HCT116 (cell line): ENCODE results near the gene FNDC11.

Source experiments
- ATF3 ChIP-seq: IDR thresholded peaks from 2 replicates; pipeline ENCODE4 v1.6.1; 2012
- CBX3 ChIP-seq: IDR thresholded peaks from 2 replicates; pipeline ENCODE4 v1.6.1; 2012; ENCODE audit warnings: low read depth
- EGR1 ChIP-seq: IDR thresholded peaks from 2 replicates; pipeline ENCODE4 v1.6.1; 2012; ENCODE audit warnings: low read depth
- EZH2 ChIP-seq: fragments of 200-600 bp; sonication (generic); IDR thresholded peaks from 2 replicates; pipeline ENCODE4 v1.6.1; 2017; ENCODE audit warnings: antibody characterized with exemption, mixed run types
- JUND ChIP-seq: IDR thresholded peaks from 2 replicates; pipeline ENCODE4 v1.6.1; 2012
- MAX ChIP-seq: IDR thresholded peaks from 2 replicates; pipeline ENCODE4 v1.6.1; 2012
- POLR2A ChIP-seq: IDR thresholded peaks from 2 replicates; pipeline ENCODE4 v1.7.0; 2011; ENCODE audit warnings: borderline replicate concordance; ENCODE audit not compliant: insufficient read depth, insufficient read length; ENCODE audit errors: extremely low read depth
- POLR2AphosphoS5 ChIP-seq: IDR thresholded peaks from 2 replicates; pipeline ENCODE4 v1.6.1; 2011; ENCODE audit warnings: mild to moderate bottlenecking, low read depth, low read length, moderate library complexity
- RAD21 ChIP-seq: IDR thresholded peaks from 2 replicates; pipeline ENCODE4 v1.6.1; 2012; ENCODE audit warnings: low read depth, mild to moderate bottlenecking
- SRF ChIP-seq: IDR thresholded peaks from 2 replicates; pipeline ENCODE4 v1.6.1; 2012; ENCODE audit warnings: low read depth
- ZNF274 ChIP-seq: fragments of 200-500 bp; sonication (Bioruptor generic); IDR thresholded peaks from 2 replicates; pipeline ENCODE4 v1.6.1; 2014; ENCODE audit warnings: mild to moderate bottlenecking, low read depth, low read length, inconsistent platforms
- TF ChIP-seq, protein P1 (sequence below), 3 experiments: fragments of 200-600 bp in 1 of 3; sonication (generic) in 1 of 3; IDR thresholded peaks in 2 of 3; conservative IDR thresholded peaks in 1 of 3; 2 replicates each; pipeline ENCODE4 v1.5.1; 2012 to 2017; ENCODE audit warnings: low read depth in 2 of 3, low read length in 2 of 3, antibody characterized with exemption in 1 of 3, borderline replicate concordance in 1 of 3, control low read depth in 1 of 3, mild to moderate bottlenecking in 1 of 3, mixed read lengths in 1 of 3, mixed run types in 1 of 3, moderate library complexity in 1 of 3; ENCODE audit not compliant: insufficient read depth in 1 of 3
- TF ChIP-seq, protein P2 (sequence below): IDR thresholded peaks from 2 replicates; pipeline ENCODE4 v1.6.1; 2012; ENCODE audit warnings: low read depth

DNA sequence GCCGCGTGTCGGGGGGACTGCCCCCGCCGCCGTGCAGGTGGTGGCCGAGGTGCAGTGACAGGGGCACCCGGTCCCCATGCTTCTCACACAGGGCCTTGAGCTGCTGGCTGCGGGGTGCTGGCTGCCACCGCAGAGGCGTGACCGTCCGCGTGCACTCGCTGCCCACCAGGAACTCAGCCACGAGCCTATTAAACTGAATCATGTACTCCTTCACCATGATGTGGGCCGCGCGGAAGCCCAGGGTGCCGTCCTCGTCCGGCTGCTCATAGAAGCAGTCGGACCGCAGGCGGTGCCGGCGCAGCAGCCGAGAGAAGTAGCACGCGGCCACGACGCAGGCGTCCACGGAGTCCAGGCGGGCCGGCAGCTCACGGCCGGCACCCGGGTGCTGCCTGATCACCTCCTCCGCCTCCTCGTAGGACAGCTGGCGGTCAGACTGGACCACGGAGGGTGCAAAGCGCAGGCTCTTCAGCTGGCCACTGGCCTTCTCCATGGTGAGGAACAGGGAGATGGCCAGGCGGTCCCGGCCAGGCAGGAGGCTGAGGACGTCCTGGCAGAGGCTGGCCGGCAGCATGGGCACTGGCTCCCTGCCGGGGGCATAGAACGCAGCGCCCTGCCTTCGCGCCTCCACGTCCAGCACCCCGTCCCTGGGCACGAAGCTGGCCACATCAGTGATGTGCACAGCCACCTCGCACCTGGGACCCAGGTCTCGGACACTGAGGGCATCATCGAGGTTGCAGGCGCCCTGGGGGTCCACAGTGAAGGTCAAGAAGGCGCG, 10.3 kb downstream of the FNDC11 start:
- TF ChIP-seq SRF (no peak), CBX3 (no peak), RAD21 (no peak), JUND (no peak), POLR2A (no peak), POLR2AphosphoS5 (no peak), EZH2 (no peak), ZNF274 (no peak), EGR1 (no peak), MAX (no peak), ATF3 (no peak)
- TF ChIP-seq, protein P1, sequence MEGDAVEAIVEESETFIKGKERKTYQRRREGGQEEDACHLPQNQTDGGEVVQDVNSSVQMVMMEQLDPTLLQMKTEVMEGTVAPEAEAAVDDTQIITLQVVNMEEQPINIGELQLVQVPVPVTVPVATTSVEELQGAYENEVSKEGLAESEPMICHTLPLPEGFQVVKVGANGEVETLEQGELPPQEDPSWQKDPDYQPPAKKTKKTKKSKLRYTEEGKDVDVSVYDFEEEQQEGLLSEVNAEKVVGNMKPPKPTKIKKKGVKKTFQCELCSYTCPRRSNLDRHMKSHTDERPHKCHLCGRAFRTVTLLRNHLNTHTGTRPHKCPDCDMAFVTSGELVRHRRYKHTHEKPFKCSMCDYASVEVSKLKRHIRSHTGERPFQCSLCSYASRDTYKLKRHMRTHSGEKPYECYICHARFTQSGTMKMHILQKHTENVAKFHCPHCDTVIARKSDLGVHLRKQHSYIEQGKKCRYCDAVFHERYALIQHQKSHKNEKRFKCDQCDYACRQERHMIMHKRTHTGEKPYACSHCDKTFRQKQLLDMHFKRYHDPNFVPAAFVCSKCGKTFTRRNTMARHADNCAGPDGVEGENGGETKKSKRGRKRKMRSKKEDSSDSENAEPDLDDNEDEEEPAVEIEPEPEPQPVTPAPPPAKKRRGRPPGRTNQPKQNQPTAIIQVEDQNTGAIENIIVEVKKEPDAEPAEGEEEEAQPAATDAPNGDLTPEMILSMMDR (IDR thresholded peaks at IDR 0.05 in 2 of 3, conservative IDR thresholded peaks at IDR 0.05 in 1 of 3; ENCODE audit: borderline replicate concordance in 1 of 3, insufficient read depth in 1 of 3, low read depth in 2 of 3, low read length in 2 of 3), result no peak
- TF ChIP-seq, protein P2, sequence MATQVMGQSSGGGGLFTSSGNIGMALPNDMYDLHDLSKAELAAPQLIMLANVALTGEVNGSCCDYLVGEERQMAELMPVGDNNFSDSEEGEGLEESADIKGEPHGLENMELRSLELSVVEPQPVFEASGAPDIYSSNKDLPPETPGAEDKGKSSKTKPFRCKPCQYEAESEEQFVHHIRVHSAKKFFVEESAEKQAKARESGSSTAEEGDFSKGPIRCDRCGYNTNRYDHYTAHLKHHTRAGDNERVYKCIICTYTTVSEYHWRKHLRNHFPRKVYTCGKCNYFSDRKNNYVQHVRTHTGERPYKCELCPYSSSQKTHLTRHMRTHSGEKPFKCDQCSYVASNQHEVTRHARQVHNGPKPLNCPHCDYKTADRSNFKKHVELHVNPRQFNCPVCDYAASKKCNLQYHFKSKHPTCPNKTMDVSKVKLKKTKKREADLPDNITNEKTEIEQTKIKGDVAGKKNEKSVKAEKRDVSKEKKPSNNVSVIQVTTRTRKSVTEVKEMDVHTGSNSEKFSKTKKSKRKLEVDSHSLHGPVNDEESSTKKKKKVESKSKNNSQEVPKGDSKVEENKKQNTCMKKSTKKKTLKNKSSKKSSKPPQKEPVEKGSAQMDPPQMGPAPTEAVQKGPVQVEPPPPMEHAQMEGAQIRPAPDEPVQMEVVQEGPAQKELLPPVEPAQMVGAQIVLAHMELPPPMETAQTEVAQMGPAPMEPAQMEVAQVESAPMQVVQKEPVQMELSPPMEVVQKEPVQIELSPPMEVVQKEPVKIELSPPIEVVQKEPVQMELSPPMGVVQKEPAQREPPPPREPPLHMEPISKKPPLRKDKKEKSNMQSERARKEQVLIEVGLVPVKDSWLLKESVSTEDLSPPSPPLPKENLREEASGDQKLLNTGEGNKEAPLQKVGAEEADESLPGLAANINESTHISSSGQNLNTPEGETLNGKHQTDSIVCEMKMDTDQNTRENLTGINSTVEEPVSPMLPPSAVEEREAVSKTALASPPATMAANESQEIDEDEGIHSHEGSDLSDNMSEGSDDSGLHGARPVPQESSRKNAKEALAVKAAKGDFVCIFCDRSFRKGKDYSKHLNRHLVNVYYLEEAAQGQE, result no peak
